Fibroblast of pulmonary artery (primary cell): ENCODE measurements around the gene HTRA2.

Experiments
- DNase-seq: peaks from one replicate; pipeline ENCODE4 v3.0.0-alpha.2; 2010; ENCODE audit warnings: low read depth
- H3K4me3 ChIP-seq: replicated peaks from 2 replicates; pipeline ENCODE4 v1.5.1; 2011; ENCODE audit warnings: low read depth, mild to moderate bottlenecking, control low read depth, low read length, moderate library complexity
- CTCF ChIP-seq: IDR thresholded peaks from 2 replicates; pipeline ENCODE4 v1.5.1; 2011; ENCODE audit warnings: mild to moderate bottlenecking, control low read depth, low read length, inconsistent platforms; ENCODE audit errors: missing control alignments

Gene HTRA2

GRCh38 chr2:74488643-74489481, 40.9 kb upstream of the HTRA2 start:
- TF ChIP-seq CTCF: no peak
- H3K4me3 ChIP-seq: no peak overlapping the region
- no peak for DNase-seq

- TF ChIP-seq CTCF: no peak
- no peak for DNase-seq
- H3K4me3 ChIP-seq: no peak overlapping the region
Observed at GRCh38 chr2:74489906-74490305, 39.8 kb upstream of the HTRA2 start.

- TF ChIP-seq CTCF: no peak
- no peak for DNase-seq
Observed at GRCh38 chr2:74491648-74492544, 37.8 kb upstream of the HTRA2 start.

GRCh38 chr2:74493546-74493945, 36.2 kb upstream of the HTRA2 start:
- no peak overlapping the region for H3K4me3 ChIP-seq
- DNase-seq: no peak
- no peak for TF ChIP-seq CTCF

More at GRCh38 chr2:74491648-74492544, 37.8 kb upstream of the HTRA2 start:
- H3K4me3 ChIP-seq: no peak overlapping the region

GRCh38 chr2:74495440-74495839, 34.3 kb upstream of the HTRA2 start:
- no peak for TF ChIP-seq CTCF
- no peak overlapping the region for H3K4me3 ChIP-seq
- no peak for DNase-seq

GRCh38 chr2:74496997-74497776, 32.5 kb upstream of the HTRA2 start:
- no peak for DNase-seq
- no peak for TF ChIP-seq CTCF
- H3K4me3 ChIP-seq: no peak overlapping the region
